HEK293 (cell line): ENCODE measurements around the gene MTG1.

Experiments used
- EGR2 ChIP-seq: fragments of 450-650 bp; formaldehyde crosslinking; IDR thresholded peaks from 2 replicates; pipeline ENCODE4 v1.5.1; 2016; ENCODE audit warnings: low read depth, missing biosample characterization, missing genetic modification characterization
- KLF16 ChIP-seq: fragments of 450-650 bp; formaldehyde crosslinking; IDR thresholded peaks from 2 replicates; pipeline ENCODE4 v1.5.1; 2017; ENCODE audit warnings: missing biosample characterization, missing genetic modification characterization
- KLF7 ChIP-seq: fragments of 450-650 bp; formaldehyde crosslinking; IDR thresholded peaks from 2 replicates; pipeline ENCODE4 v1.5.1; 2016; ENCODE audit warnings: missing biosample characterization, missing genetic modification characterization, borderline replicate concordance
- PBX3 ChIP-seq: sonication (generic); formaldehyde crosslinking; IDR thresholded peaks from 2 replicates; pipeline ENCODE4 v1.8.1; 2022; ENCODE audit warnings: mild to moderate bottlenecking, moderate library complexity, missing genetic modification reagents
- SALL2 ChIP-seq: fragments of 450-650 bp; formaldehyde crosslinking; IDR thresholded peaks from 2 replicates; pipeline ENCODE4 v1.5.0; 2017; ENCODE audit warnings: missing biosample characterization, mild to moderate bottlenecking, missing genetic modification characterization, borderline replicate concordance
- SP3 ChIP-seq: fragments of 450-650 bp; formaldehyde crosslinking; IDR thresholded peaks from 2 replicates; pipeline ENCODE4 v1.5.1; 2016; ENCODE audit warnings: missing biosample characterization, missing genetic modification characterization
- ZBTB11 ChIP-seq: fragments of 450-650 bp; formaldehyde crosslinking; conservative IDR thresholded peaks from 2 replicates; pipeline ENCODE4 v1.5.1; 2016; ENCODE audit warnings: low read depth, missing biosample characterization, missing genetic modification characterization
- ZBTB21 ChIP-seq: fragments of 450-650 bp; formaldehyde crosslinking; IDR thresholded peaks from 2 replicates; pipeline ENCODE4 v1.5.1; 2017; ENCODE audit warnings: missing biosample characterization, missing genetic modification characterization
- ZFHX2 ChIP-seq: fragments of 450-650 bp; formaldehyde crosslinking; conservative IDR thresholded peaks from 2 replicates; pipeline ENCODE4 v1.5.1; 2016; ENCODE audit warnings: missing biosample characterization, missing genetic modification characterization
- ZNF10 ChIP-seq: fragments of 450-650 bp; formaldehyde crosslinking; IDR thresholded peaks from 2 replicates; pipeline ENCODE4 v1.5.1; 2017; ENCODE audit warnings: missing biosample characterization, missing genetic modification characterization
- ZNF157 ChIP-seq: fragments of 450-650 bp; formaldehyde crosslinking; IDR thresholded peaks from 2 replicates; pipeline ENCODE4 v1.5.1; 2016; ENCODE audit warnings: missing biosample characterization, missing genetic modification characterization
- ZNF223 ChIP-seq: fragments of 450-650 bp; formaldehyde crosslinking; IDR thresholded peaks from 2 replicates; pipeline ENCODE4 v1.5.1; 2016; ENCODE audit warnings: missing biosample characterization, missing genetic modification characterization
- ZNF23 ChIP-seq: fragments of 450-650 bp; formaldehyde crosslinking; IDR thresholded peaks from 2 replicates; pipeline ENCODE4 v1.5.1; 2016; ENCODE audit warnings: missing biosample characterization, missing genetic modification characterization, borderline replicate concordance
- ZNF404 ChIP-seq: fragments of 450-650 bp; formaldehyde crosslinking; IDR thresholded peaks from 2 replicates; pipeline ENCODE4 v1.5.1; 2017; ENCODE audit warnings: missing biosample characterization, missing genetic modification characterization
- ZNF629 ChIP-seq: fragments of 450-650 bp; formaldehyde crosslinking; IDR thresholded peaks from 2 replicates; pipeline ENCODE4 v1.5.1; 2017; ENCODE audit warnings: missing biosample characterization, missing genetic modification characterization
- ZNF701 ChIP-seq: fragments of 450-650 bp; formaldehyde crosslinking; IDR thresholded peaks from 2 replicates; pipeline ENCODE4 v1.5.1; 2016; ENCODE audit warnings: missing biosample characterization, missing genetic modification characterization
- ZNF76 ChIP-seq: fragments of 450-650 bp; formaldehyde crosslinking; IDR thresholded peaks from 2 replicates; pipeline ENCODE4; 2016; ENCODE audit warnings: low read depth, missing biosample characterization, missing genetic modification characterization, borderline replicate concordance
- ZNF768 ChIP-seq: fragments of 450-650 bp; formaldehyde crosslinking; IDR thresholded peaks from 2 replicates; pipeline ENCODE4 v1.5.1; 2018; ENCODE audit warnings: missing biosample characterization, mild to moderate bottlenecking, missing genetic modification characterization
- ZNF785 ChIP-seq: fragments of 450-650 bp; formaldehyde crosslinking; IDR thresholded peaks from 2 replicates; pipeline ENCODE4 v1.5.1; 2016; ENCODE audit warnings: missing biosample characterization, missing genetic modification characterization
- TF ChIP-seq, protein P1 (sequence below): fragments of 450-650 bp; formaldehyde crosslinking; IDR thresholded peaks from 2 replicates; pipeline ENCODE4 v1.5.1; 2016; ENCODE audit warnings: missing biosample characterization, missing genetic modification characterization

MTG1 gene

DNA sequence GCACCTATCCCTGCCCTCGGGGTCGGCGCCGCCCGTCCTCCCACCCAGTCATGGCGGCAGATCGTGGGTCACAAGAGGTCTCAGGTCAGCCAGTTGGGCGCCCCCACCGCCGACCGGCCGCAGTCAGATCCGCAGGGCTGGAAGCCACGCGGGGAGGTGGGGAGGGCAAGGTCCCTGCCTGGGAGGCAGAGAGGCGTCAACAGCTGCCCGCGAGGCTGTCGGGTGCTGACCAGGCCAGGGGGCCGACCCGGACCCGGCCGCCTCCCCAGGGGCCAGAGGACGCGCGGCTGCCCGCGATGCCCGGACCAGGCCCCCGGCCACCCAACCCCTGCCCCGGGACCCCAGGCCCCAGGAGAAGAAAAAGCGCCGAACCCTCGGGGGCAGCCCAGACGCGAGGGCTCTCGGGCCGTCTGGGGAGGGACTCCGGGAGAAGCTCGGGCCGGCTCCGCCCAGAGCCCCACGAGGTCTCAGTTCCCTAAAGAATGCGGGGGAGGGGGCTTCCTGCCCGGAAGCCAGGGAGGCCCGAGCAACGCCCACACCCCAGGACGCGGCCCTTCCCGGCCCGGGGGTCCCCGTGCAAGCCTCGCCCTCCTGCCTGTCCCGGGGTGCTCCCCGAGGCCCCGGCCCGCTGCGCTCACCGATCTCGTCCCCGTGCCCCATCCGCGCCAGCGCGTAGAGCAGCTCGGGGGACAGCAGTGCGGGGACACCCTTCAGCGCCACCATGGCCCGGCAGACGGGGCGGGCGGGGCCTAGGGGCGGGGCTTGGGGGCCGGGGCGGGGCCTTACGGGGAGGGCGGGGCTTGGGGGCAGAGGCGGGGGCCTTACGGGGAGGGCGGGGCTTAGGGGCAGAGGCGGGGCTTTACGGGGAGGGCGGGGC, 36.4 kb upstream of the MTG1 start, which contains the start of gene FUOM (continued):
- TF ChIP-seq ZNF768 (tag by site-specific recombination) (no peak), ZNF785 (tag by site-specific recombination) (no peak), ZNF23 (no peak), PBX3 (CRISPR knock-in tag) (no peak), SP3 (tag by site-specific recombination) (0 out of 2 replicates have a peak, but pooled peaks have one; percentile 30), ZNF157 (tag by site-specific recombination) (no peak), ZNF76 (tag by site-specific recombination) (no peak), ZNF629 (tag by site-specific recombination) (no peak), ZNF10 (tag by site-specific recombination) (no peak), ZNF223 (tag by site-specific recombination) (no peak), EGR2 (tag by site-specific recombination) (peak; percentile 31; the same call in 1 of the 2 replicates), ZNF404 (tag by site-specific recombination) (no peak), ZNF701 (no peak), ZBTB21 (tag by site-specific recombination) (no peak), SALL2 (no peak), KLF16 (tag by site-specific recombination) (no peak), ZBTB11 (tag by site-specific recombination) (peak; percentile 88), ZFHX2 (tag by site-specific recombination) (peak; percentile 47), KLF7 (tag by site-specific recombination) (no peak)
- TF ChIP-seq, protein P1, sequence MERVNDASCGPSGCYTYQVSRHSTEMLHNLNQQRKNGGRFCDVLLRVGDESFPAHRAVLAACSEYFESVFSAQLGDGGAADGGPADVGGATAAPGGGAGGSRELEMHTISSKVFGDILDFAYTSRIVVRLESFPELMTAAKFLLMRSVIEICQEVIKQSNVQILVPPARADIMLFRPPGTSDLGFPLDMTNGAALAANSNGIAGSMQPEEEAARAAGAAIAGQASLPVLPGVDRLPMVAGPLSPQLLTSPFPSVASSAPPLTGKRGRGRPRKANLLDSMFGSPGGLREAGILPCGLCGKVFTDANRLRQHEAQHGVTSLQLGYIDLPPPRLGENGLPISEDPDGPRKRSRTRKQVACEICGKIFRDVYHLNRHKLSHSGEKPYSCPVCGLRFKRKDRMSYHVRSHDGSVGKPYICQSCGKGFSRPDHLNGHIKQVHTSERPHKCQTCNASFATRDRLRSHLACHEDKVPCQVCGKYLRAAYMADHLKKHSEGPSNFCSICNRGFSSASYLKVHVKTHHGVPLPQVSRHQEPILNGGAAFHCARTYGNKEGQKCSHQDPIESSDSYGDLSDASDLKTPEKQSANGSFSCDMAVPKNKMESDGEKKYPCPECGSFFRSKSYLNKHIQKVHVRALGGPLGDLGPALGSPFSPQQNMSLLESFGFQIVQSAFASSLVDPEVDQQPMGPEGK (tag by site-specific recombination), result no peak
